HG02763 (cell line): Measurements from ENCODE around the gene GCLC.

Experiments used
- ATAC-seq: cut with Tn5 transposase; IDR thresholded peaks from one replicate; pipeline ENCODE4 v1.9.1; 2021; ENCODE audit warnings: mild to moderate bottlenecking, moderate library complexity; ENCODE audit not compliant: unreplicated experiment

Gene GCLC

DNA sequence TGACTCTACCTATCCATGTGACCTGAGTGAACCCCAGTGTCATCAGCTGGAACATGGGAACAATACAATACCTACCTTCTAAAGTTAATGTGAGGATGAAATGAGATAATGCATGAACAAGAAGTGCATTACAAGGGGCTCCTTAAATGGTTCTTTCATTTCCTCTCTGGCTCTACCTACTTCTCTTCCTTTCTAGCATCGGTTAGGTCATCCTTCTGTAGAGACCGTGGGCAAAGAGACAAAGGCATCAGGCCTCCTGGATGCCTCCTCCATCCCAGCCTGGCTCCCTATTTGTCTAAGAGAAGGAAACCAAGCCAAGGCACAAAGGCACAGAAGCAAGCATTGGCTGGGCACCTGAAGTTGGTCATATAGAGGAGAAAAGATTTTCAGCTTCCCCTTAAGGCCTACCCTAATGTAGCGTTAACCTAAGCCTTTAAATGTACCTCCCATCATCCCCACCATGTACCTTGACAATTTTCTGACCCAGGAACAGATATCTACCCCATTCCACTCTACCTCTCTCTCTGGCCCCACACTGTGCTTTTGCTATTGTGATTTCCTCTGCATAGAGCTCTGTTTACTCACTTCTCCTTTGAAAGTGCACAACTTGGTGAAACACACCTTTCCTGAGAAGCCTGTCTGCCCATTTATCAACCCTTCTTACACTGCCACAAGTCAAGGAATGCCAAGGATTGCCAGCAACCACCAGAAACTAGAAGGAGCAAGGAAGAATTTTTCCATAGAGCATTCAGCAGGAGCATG is 86.6 kb downstream of the GCLC start:
- no peak for ATAC-seq

DNA sequence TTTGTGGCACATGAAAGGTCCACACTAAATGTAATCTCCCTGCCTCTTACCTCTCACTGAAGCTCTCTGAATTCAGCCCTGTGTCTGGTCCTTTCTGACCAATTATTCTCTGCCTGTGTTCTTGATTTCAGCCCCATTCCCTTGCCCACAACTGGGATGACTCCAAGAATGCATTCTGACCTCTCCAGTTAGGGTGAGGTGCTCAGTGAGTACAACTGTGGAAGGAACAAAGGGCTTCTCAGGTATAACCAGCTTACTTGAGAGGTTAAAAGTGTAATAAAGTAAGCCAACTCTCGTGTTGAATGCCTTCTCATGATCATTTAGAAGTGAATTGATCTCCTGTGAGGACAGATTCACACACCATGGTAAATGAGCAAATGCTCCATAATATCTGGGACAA is 88.1 kb downstream of the GCLC start:
- no peak for ATAC-seq

DNA sequence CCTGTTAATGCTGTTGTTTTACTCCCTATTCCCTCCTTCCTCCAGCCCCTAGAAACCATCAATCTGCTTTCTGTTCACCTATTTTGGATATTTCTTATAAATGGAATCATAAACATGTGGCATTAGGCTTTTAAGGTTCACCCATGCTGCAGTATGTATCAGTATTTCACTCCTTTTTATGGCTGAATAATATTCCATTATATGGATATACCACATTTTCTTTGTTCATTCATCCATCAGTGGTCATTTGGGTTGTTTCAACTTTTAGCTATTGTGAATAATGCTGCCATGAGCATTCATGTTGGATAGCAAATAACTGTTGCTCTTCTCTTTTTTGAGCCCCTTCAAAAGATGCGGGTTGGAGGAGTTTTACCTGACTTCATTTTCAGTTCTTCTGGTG is 89.2 kb downstream of the GCLC start:
- ATAC-seq: no peak

DNA sequence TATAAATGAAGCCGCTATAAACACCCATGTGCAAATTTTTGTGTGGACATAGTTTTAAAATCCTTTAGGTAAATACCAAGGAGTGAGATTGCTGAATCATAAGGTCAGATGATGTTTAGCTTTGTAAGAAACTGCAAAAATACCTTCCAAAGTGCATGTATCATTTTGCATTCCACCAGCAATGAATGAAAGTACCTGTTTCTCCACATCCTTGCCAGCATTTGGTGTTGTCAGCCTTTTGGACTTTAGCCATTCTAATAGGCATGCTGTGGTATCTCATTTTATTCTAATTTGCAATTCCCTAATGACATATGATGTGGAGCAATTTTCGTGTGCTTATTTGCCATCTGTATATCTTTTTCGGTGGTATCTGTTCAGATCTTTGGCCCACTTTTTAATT is 93.7 kb downstream of the GCLC start:
- no peak for ATAC-seq

DNA sequence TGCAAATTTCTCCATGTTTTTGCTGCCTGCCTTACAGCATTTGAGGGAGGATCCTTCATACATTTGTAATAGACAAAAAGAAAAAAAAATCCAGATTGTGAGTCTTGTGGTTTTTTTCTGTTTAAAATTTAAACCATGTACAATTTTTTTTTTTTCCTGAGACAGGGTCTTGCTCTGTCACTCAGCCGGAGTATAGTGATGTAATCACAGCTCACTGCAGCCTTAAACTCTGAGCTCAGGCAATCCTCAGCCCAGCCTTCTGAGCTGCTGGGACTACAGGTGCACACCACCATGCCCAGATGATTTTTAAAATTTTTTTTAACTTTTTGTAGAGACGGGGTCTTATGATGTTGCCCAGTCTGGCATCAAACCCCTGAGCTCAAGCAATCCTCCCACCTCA is 97.0 kb downstream of the GCLC start:
- ATAC-seq: no peak
